ES-I3 (cell line): ENCODE data around the gene SPSB1.

ENCODE experiments used
- H3K36me3 ChIP-seq: 2 replicates; pipeline ENCODE4 v1.6.1; 2013; ENCODE audit warnings: mild to moderate bottlenecking, low read length, control low read depth, moderate library complexity; ENCODE audit not compliant: insufficient read depth
- H3K4me1 ChIP-seq: 2 replicates; pipeline ENCODE4 v1.6.1; 2013; ENCODE audit warnings: mild to moderate bottlenecking, control low read depth, low read length; ENCODE audit not compliant: insufficient read depth
- H3K9ac ChIP-seq: 2 replicates; pipeline ENCODE4 v1.6.1; 2013; ENCODE audit warnings: low read depth, mild to moderate bottlenecking, low read length, moderate library complexity
- H3K9me3 ChIP-seq: 2 replicates; pipeline ENCODE4 v1.6.1; 2013; ENCODE audit warnings: mild to moderate bottlenecking, low read length, moderate library complexity; ENCODE audit not compliant: control insufficient read depth, insufficient read depth

SPSB1 gene

DNA sequence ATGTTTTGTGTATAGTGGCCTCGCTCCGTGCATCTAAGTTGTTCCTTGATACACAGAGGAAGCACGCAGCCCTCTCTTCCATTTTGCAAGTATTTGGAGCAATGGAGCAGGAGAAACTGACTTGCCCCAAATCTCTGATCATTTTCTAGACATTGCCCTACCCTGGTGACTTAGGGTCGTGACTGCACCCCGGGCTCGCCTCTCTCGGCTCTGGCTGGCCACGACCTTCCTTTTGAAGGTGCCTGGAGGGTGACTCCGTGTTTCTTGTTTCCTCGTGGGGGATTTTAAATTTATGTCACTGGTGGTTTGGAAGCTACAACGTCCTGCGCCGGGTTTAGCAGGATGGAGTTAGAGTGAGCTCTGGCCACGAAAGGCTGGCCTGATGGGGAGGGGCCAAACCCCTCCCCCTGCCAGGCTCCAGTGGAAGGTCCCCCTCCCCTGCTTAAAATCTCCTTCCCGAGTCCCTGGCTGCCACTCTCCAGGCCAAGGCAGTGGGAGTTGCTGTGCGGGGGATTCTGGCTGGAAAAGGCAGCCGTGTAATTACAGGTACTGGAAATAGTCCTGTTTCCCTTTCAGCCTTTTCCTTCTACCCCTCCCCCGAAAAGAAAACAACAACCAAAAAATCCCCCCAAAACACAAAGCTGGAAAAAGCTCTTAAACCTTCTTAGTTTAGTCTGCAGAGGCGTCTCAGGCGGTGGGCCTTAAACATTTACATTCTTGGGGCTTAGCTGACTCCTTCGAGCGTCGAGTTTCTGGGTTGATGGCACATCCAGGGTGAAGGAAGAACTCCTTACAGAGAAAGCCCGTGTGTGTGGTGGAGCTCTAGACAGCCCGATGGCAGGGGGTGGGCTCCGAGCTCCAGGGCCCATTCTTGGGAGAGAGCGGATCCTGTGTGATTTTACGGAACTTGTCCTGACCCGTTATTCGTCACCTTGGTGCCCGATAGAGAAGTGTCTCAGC lies 28.1 kb downstream of the SPSB1 start:
- no peaks in the 10 kb centered on the region for H3K9me3 ChIP-seq
- no peak overlapping the region for H3K9ac ChIP-seq
- H3K4me1 ChIP-seq = peaks cover 17% of the 10 kb centered on the region
- H3K36me3 ChIP-seq = no peaks in the 10 kb centered on the region

DNA sequence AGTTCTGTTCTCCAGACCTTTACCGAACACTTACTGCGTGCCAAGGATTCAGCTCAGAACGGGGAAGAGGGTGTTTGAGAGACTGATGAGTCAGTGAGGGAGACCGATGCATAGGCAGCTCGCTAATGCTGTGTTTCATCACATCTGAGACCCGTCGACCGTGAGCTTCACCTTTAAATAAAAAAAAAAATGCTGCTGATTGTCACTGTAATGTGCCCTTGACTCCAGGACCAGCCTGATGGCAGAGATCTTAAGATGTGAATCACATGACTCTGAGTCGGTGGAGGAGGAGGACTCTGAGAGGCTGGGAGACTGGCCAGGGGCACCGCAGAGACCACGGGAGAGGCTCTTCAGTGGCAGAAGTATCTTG lies 28.8 kb downstream of the SPSB1 start:
- Histone ChIP-seq H3K9ac (no peak overlapping the region), H3K4me1 (peaks cover 17% of the 10 kb centered on the region)

DNA sequence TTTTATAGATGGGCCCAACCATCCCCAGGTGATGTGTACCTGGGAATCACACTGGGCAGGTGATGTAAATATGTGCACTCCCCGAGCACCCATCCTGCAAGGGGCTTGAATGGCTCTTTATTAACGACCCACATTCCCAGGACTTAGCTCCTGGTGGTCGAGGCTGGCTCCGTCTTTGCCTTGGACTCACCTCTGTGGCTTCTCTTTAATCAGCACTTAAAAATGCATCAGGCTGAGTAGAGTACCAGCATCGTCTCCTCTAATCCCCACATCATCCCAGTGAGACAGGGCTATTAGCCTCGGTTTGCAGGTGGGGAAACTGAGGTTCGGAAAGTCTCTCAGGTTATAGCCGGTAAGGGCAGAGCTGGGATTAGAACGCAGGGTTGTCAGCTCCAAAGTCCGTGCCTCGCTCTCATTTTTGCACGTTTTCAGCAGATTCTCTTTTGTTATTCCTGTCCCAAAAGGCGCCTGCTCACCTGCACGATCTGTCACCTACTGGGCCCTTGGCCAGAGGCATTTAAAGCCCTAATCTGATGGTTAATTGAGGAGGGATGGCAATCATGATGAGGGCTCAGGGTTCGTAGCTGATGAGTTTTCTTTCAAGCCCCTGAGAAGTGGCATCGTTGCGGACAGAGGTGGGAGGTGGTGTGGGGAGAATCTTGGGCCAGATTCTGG lies 29.4 kb downstream of the SPSB1 start:
- Histone ChIP-seq H3K9ac (no peak overlapping the region), H3K4me1 (peaks cover 17% of the 10 kb centered on the region), H3K9me3 (no peaks in the 10 kb centered on the region), H3K36me3 (no peaks in the 10 kb centered on the region)

More for the DNA sequence above, 28.8 kb downstream of the SPSB1 start:
- no peaks in the 10 kb centered on the region for H3K36me3 ChIP-seq
- no peaks in the 10 kb centered on the region for H3K9me3 ChIP-seq

DNA sequence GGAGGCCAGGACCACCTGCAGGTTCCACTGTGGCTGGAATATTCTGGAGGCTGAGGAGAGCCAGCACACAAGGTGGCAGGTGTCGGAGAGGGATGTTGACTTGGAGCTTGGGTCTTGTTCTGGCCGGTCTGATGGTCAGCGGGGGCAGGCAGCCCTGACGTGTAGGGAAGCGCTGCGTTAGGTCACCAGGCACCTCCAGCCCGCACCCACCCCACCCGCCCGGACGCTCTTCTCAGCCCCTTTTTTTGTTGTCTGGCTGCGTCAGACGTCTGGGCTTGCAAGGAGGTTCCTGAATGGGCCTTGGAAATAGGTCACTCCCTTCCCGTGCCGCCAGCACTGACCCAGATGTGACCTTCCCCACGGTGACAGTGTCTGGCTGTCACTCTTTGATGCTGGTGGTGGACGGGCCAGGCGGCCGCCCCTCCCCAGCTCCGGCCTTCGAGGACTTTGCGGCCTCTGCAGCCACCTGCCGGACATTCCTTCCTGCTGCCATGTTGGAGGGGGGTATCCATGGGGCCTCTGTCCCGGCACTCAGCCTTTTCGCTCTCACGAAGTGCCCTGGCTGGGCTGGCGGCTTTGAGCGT lies 30.1 kb downstream of the SPSB1 start:
- Histone ChIP-seq H3K36me3 (no peaks in the 10 kb centered on the region), H3K9ac (no peak overlapping the region), H3K9me3 (no peaks in the 10 kb centered on the region), H3K4me1 (peaks cover 17% of the 10 kb centered on the region)

DNA sequence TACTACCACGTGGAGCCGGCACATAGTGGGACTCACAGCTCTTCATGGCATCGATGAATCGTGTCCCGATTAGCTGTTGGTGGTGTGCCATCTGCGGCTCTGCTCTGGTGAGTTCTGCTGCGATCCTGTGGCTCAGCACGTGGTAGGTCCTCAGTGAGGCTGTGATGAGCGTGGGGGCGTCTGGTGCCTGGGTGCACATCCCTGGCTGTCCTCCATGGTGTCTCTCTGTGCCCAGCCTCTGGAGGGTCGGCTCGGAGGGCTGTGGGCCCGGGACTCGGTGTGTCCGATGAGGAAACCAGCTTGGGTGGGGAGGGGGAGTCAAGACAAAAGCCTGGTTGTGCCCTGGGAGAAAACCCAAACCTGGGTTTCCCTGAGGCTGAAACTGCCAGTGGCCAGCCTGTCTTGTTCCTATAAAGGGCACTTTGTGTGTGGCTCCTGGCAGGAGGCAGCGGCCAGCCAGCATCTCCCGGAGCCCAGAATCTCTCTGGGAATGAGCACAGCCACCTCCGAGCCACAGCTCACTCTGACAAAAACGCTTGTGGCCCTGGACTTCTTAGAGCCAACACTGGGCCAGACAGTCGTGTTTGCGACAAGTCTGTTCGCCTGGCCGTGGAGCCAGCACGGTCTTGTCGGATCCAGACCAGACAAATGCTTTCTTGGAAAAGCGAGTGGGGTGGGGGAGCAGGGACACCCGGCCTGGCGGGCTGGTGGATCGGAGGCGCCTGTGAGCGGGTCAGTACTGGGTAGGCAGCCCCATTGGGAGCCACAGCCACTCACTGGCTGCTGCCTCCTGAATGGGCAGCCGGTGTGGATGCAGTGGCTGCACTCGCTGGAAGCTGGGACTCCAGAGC lies 31.8 kb downstream of the SPSB1 start:
- H3K9me3 ChIP-seq = no peaks in the 10 kb centered on the region
- peaks cover 17% of the 10 kb centered on the region for H3K4me1 ChIP-seq
- no peaks in the 10 kb centered on the region for H3K36me3 ChIP-seq
- H3K9ac ChIP-seq = no peak overlapping the region

DNA sequence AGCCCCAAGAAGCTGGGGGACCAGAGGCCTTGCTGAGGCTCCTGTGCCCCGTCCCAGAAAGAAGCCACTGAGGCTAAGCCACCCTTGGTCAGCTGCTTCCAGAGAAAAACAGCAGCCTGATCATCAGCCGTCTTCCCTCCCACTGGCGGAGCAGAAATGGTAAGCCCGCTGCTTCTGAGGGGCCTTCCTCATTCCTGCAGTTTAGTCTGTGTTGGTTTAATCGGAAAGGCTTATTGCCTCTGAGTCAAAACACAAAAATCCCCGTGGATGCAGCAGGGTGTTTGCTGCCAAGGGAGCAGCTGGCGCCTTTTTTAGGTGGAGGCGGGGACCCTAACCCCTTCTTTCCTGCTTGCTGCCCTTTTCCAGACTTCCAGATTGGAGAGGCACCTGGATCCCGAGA lies 33.9 kb downstream of the SPSB1 start:
- Histone ChIP-seq H3K9me3 (no peaks in the 10 kb centered on the region), H3K4me1 (no peaks in the 10 kb centered on the region), H3K36me3 (no peaks in the 10 kb centered on the region), H3K9ac (no peak overlapping the region)

DNA sequence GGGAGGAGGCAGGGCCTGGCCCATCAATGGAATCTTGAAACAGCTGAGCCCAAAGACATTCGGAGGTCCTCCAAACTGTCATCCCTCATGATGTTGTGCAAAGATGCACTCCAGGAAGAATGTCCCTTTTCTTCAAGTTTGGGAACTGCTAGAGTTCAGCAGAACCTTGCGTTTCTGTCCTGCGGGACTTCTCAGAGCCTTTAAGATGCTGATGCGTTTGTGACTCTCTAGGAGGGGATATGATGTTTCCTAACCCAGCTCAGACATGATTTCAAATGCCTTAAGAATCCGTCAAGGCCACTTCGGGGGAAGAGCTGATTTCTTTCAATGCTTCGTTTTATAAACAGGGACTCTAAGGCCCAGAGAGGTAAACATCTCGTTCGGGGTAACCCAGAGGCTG lies 35.5 kb downstream of the SPSB1 start:
- H3K36me3 ChIP-seq = no peaks in the 10 kb centered on the region
- no peaks in the 10 kb centered on the region for H3K9me3 ChIP-seq
- H3K4me1 ChIP-seq = no peaks in the 10 kb centered on the region
- no peak overlapping the region for H3K9ac ChIP-seq

DNA sequence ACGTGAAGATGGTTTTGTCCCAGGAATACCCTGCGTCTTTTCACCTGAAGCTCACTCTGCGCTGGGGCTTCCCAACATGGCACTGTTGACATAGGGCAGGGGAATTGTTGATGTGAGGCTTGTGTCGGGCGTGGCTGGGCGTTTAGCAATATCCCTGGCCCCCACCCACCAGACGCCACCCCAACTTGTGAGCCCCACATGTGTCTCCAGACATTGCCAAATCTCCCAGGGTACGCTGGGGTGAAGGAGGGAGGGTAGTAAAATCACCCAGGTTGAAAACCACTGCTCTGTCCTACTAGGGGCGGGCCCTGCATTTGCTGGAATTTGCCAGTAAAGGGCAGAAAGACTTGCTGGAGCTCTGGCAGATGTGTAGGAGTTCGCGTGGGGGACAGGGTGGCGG lies 36.0 kb downstream of the SPSB1 start:
- no peaks in the 10 kb centered on the region for H3K9me3 ChIP-seq
- no peaks in the 10 kb centered on the region for H3K36me3 ChIP-seq
- no peak overlapping the region for H3K9ac ChIP-seq
- no peaks in the 10 kb centered on the region for H3K4me1 ChIP-seq

DNA sequence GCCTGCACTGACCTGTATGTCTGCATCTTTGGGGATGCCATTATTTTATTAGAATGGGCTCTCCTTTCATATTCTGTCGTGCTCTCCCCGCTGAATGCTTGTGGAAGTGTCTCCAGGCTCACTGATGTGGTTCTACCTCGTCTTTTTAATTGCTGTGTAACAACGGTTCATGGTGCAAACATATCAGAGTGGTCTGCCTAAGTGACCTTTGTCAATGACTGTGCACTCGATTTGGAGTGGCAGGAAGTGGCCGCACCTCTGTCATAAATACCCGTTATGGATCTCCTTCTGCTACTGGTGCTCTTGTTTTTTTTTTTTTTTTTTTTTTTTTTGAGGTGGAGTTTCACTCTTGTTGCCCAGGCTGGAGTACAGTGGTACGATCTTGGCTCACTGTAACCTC lies 38.3 kb downstream of the SPSB1 start:
- H3K9me3 ChIP-seq = no peaks in the 10 kb centered on the region
- H3K9ac ChIP-seq = no peak overlapping the region
- no peaks in the 10 kb centered on the region for H3K4me1 ChIP-seq
- H3K36me3 ChIP-seq = no peaks in the 10 kb centered on the region

DNA sequence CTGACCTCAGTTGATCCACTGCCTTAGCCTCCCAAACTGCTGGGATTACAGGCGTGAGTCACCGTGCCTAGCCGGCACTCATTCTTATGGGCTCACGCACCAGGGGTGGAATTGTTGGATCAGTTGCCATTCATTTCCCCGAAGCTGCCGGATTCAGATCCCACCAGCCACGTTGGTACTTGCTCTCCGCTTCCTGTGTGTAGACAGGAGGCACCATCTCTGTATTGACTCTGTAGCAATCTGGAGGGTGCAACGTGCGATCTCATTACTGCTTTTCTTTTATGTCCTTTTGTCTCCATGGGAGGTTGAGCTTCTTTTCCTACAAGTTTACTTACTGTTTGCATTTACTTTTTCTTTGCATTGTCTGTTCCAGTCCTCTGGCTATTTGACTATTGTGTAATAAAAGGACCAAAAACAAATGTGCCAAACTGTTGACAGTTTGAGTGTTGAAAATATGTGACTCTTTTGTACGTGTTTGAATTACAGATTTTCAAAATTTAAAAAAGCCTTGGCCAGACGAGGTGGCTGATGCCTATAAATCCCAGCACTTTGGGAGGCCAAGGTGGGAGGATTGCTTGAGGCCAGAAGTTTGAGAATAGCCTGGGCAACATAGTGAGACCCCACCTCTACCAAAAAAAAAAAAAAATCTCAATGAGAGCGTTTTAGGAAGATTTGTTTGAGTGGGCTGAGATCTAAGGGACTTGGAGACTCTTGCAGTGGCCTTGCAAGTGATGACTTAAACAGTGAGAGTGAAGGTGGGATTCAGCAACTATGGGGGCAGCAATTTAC lies 39.1 kb downstream of the SPSB1 start:
- H3K4me1 ChIP-seq = no peaks in the 10 kb centered on the region
- H3K9ac ChIP-seq = no peak overlapping the region
- H3K9me3 ChIP-seq = no peaks in the 10 kb centered on the region
- H3K36me3 ChIP-seq = no peaks in the 10 kb centered on the region

DNA sequence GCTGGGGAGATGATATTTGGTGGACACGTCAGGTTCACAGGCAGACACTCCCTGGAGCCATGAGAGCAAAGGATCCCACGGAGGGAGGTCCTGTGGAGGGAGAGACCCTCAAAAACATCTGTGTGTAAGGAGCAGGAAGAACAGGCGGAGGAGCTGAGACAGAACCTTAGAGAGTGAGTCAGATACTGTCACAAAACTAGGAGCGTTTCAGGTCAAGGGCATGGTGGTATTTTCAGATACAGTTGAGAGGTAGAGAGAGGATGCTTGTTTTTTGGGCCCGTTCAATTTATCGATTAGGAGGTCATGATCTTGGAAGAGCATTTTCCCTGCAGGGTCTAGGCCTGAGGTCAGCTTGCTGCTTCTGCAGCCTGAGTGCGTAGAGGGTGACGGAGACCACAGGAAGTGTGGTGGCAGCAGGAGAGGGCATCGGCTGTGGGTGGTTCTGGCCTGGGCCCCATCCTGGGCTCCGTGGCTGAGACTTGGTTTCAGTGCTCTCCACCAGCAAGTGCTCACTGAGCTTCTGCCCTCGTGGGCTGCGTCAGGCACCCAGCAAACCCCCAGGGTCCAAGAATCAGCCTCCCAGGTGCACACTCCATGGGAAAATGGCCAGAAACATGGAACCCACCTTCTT lies 39.9 kb downstream of the SPSB1 start:
- H3K4me1 ChIP-seq = no peaks in the 10 kb centered on the region
- no peak overlapping the region for H3K9ac ChIP-seq
- H3K36me3 ChIP-seq = no peaks in the 10 kb centered on the region
- H3K9me3 ChIP-seq = no peaks in the 10 kb centered on the region

DNA sequence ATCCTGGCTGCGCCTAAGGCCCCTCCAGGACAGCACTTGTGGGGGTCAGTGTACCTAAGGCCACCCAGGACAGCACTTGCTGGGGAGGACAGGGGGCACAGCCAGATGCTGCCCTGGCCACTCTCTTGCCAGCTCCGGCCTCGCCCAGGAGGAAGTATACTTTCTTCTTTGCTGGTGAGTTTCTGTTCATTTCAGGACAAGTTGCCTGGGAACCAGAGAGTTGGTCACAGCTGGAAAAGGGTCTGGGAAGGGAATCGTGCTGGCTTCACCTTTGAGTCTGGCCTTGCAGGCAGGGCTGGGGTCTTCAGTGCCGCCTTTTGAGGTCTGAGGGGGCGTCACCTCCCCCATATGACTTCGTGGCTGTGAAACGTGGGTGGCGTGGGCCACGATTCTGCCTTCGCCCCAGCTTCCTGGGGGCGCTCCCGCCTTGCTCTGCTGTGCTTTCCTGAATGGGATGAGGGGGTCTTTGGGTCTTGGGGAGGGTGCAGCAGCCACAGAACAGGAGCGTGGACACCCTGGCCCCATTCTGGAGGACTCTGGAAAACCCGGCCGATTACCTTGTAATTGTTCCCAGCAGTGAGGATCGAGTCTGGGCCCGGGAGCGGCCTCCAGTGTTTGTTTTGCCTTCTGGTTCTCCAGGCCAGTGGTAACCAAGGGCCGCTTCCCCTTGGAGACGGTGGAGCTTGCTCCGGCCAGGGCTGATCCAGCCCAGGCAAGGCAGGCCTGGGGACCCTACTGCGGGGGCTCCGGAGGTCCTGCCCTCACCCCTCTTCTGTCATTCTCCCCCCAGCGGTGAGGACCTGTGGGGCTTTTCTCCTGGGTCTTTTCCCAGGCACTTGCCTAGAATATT lies 45.9 kb downstream of the SPSB1 start:
- no peaks in the 10 kb centered on the region; the same call in 1 of the 2 replicates for H3K4me1 ChIP-seq

More for the DNA sequence above, 45.9 kb downstream of the SPSB1 start:
- Histone ChIP-seq H3K9me3 (no peaks in the 10 kb centered on the region; the same call in 1 of the 2 replicates), H3K36me3 (no peaks in the 10 kb centered on the region), H3K9ac (no peak overlapping the region)
